Measurements from ENCODE around the gene GOLIM4.
"Not testable (repeated sequence)": the region's sequence is repeated elsewhere in the genome, so short reads cannot be mapped to it uniquely, and the experiment has no call there.

The GOLIM4 gene, protein sequence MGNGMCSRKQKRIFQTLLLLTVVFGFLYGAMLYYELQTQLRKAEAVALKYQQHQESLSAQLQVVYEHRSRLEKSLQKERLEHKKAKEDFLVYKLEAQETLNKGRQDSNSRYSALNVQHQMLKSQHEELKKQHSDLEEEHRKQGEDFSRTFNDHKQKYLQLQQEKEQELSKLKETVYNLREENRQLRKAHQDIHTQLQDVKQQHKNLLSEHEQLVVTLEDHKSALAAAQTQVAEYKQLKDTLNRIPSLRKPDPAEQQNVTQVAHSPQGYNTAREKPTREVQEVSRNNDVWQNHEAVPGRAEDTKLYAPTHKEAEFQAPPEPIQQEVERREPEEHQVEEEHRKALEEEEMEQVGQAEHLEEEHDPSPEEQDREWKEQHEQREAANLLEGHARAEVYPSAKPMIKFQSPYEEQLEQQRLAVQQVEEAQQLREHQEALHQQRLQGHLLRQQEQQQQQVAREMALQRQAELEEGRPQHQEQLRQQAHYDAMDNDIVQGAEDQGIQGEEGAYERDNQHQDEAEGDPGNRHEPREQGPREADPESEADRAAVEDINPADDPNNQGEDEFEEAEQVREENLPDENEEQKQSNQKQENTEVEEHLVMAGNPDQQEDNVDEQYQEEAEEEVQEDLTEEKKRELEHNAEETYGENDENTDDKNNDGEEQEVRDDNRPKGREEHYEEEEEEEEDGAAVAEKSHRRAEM
- 18.7 to 106 (median 69.7) reads per million in 18 experiments for total RNA-seq

DNA sequence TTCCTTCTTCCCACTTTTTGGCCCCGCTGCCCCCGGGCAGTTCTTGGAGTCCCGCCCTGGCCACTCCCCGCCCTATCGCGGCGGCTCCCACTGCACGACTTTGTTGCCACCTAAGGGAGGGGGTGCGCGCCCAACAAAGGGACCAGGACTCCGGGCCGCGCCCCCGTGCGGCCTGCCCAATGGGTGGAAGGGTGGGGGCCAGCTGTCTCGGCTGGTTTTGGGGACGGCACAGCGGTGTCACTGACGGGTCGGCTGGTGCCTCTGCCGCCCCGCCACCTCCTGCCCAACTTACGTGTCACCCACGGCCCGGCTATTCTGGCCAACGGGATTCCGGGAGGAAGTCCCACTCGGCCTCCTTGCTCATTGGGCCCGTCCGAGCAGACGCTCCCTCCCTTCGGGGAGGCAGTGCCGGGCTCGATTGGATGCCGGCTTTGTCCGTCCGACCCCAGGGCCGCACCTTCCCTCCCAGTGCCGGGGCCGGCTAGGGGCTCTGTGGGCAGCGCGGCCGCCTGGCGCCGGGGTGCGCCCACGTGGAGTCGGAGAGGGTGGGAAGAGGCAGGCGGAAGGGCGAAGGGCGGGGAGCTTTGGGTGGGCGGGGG, at the start of gene GOLIM4:
Gene GOLIM4, minus strand, starts transcription at position 314 of the 599 bp plus-strand sequence. CDS start 639 bp downstream, outside the sequence.
- peak; percentile 97 to 98 for DNase-seq

DNA sequence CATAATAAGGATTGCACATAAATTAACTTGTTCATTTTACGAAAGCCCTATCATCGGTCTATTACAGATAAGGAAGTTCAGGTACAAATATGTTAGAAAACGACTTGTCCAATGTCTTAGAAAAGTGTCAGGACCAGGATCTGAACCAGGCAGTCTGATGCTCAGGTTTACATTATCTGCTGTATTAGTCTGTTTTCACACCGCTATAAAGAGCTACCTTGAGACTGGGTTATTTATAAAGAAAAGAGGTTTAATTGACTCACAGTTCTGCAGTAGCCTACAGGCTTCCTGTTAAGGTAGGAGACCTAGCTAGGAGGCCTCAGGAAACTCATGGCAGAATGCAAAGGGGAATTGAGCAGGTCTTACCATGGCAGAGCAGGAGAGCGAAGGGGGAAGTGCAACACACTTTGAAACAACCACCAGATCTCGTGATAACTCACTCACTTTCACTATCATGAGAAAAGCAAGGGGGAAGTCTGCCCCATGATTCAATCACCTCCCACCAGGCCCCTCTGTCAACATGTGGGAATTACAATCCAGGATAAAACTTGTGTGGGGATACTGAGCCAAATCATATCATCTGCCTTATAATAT, 45.8 kb upstream of the GOLIM4 start:
- DNase-seq, result peak; percentile 45 to 59

DNA sequence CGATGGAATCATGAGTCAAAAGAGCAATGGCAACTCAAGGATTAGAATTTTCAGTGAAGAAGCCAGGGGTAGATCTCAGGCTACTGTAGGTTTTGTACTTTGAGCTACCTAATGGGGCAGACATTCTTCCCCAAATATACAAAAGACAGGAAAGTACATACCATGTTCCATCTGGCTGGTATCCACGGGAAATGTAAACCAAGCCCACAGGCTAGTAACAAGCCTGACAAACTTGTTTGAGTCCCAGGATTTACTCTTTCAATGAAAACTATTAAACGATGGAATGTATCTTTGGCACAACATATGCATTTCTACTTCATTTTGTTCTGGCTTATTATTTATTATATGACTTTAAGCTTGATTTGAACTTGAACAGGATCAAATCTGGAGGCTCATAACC, 44.2 kb upstream of the GOLIM4 start:
- DNase-seq, result no peak

DNA sequence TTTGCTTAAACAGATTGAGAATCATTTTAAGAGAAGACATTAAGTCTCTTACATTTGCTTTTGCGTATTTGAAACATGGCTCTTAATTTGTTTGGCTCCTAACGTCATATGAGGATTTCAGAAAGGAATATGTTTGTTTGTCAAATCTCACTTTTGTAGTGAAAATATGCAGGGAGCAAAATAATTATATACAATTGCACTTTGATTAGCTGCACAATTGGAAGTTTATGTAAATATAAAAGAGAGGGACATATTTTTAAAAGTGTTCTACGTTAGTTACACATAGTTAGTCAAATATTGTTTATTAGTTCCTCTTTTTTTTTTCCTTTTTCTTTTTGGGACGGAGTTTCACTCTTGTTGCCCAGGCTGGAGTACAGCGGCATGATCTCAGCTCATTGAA, 42.7 kb upstream of the GOLIM4 start:
- DNase-seq, result no peak

DNA sequence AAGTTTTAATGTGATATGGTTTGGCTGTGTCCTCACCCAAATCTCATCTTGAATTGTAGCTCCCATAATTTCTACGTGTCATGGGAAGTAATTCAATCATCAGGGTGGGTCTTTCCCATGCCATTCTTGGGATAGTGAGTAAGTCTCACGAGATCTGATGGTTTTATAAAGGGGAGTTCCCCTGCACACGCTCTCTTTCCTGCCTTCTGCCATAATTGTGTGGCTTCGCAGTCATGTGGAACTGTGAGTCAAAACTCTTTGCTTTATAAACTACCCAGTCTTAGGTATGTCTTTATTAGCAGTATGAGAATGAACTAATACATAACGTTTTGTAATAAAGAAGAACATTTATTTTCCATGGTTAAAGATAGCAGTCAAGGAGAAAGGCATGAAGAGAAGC, 39.2 kb upstream of the GOLIM4 start:
- peak in 1 of 2 donors; percentile 18 for DNase-seq

DNA sequence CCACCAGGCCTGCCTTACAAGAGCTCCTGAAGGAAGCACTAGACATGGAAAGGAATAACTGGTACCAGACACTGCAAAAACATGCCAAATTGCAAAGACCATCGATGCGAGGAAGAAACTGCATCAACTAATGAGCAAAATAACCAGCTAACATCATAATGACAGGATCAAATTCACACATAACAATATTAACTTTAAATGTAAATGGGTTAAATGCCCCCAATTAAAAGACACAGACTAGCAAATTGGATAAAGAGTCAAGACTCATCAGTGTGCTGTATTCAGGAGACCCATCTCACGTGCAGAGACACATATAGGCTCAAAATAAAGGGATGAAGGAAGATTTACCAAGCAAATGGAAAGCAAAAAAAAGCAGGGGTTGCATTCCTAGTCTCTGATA, 34.5 kb upstream of the GOLIM4 start:
- not testable (repeated sequence) for DNase-seq

DNA sequence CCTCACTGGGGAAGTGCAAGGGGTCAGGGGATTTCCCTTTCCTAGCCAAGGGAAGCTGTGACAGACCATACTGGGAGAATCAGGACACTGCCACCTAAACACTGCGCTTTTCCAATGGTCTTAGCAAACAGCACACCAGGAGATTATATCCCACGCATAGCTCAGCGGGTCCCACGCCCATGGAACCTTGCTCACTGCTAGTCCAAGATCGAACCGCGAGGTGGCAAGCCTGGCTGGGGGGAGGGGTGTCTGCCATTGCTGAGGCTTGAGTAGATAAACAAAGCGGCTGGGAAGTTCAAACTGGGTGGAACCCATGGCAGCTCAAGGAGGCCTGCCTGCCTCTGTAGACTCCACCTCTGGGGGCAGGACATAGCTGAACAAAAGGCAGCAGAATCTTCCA, 32.7 kb upstream of the GOLIM4 start:
- not testable (repeated sequence) for DNase-seq

DNA sequence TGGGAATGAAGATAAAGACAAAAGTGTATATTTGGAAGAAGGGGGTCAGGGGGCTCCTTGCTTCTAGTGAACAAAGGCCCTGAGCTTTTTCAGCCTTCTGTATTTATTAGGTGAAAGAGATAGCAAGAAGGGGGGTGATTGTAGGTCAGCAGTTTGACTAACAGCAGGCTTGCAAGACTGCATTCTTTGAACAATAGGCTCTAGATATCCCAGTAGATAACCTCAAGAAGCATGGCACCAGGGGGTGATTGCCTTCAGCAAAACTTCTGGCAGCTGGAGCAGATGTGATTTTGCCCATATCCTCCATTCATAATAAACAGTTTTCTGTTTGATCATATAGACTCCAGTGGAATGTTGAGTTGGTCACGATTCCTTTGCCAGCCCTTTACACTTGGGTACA, 31.7 kb upstream of the GOLIM4 start:
- no peak for DNase-seq

DNA sequence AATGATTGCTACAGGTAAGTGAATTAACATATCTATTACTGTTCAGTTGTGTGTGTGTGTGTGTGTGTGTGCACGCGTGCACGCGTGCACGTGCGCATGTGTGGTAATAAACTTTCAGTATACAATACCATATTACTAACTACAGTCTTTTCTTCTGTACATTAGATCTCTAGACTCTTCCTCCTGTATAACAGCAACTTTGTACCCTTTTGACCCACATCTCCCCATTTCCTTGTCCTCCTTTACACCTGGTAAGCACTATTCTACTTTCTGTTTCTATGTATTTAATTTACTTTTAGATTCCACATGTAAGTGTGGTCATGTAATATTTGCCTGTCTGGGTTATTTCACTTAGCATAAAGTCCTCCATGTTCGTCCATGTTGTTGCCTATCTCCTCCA, 29.1 kb upstream of the GOLIM4 start:
- DNase-seq, result no peak

DNA sequence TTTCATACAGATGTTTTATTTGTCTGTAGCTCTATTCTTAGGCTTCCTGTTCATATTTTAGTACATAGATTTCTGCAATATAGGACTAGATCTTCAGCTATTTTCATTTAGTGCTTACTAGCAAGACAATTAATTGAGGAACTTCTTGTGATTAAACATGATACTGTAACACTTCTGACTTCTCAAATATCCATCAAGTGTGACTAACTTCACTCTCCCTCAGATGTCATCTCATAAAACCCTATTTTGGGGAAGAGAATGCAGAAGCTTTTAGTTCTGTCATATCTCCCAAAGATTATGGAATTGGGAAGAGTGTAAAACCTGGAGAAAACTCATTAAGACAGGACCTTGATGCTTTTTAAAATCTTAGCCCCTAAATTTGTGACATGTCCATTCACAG, 28.6 kb upstream of the GOLIM4 start:
- DNase-seq, result peak; percentile 29 to 32

DNA sequence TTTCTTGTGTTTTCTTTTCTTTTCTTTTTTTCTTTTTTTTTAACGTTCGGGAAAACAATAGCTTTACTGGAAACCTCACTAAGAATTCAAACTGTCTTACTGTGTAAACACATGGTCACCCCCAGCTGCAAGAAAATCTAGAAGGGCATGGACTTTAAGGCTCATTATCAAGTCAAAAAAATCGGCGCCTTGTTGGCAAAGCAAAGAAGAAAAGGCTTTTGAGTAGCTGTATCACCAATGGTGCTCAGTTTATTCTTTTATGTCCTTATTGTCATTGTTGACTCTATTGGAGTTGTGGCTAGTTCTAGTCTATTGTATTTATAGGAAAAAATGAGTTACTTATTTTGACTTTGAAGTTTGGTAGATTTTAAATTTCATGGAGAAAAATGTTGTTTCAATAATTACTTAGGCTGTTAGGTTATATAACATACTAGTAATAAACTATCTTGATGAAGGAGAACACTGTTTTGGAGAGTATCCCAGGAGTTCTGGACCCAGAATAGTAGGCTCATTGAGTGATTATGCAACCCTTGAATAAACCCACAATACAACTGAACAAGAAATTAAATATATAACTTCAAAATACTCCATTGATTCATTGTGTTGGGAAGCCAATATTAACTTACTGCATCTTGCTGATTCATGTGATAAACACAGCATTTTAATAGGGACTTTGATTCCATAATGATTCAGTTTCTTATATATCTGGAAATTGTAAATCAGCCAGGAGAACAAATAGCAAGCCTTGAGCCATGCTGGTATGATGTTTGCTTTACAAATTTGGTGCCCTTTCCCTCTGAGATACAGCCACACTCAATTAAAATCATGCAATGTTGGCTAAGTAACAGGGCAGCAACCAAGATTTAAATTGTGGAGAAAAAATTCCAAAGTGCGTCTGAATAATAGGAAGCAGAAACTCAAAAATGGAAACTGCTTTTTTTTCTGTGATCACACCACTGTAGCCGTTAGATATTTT, 27.8 kb upstream of the GOLIM4 start:
- no peak for DNase-seq

DNA sequence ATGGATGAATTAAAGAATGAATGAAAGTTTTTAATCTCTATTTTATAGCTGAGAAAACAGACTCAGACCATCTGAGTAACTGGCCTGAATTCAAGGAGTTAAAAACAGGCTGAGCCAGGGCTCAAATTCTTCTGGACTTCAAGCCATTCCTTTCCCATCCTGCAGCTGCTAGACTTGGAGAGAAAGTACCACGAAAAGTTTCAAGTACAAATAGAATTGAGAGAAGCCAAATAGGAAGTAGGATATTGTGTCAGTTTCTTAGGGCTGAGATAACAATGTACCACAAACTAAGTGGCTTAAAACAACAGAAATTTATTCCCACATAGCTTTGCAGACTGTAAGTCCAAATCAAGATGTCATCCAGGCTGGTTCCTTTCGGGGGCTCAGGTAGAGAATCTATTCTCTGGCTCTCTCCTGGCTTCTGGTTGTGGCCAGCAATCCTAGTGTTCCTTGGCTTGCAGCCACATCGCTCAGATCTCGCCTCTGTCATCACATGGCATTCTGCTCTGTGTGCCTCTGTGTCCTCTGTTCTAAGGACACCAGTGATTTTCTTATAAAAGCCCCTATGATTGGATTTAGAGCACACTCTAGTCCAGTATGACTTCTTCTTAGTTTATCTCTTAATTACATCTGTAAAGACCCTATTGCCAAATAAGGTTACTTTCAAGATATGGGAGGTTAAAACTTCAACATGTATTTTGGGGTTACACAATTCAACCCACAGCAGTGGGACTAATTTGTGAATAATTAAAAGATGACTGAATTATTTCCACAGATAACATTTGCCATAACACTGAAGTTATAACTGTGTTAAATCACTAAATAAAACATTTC, 25.7 kb upstream of the GOLIM4 start:
- no peak for DNase-seq

DNA sequence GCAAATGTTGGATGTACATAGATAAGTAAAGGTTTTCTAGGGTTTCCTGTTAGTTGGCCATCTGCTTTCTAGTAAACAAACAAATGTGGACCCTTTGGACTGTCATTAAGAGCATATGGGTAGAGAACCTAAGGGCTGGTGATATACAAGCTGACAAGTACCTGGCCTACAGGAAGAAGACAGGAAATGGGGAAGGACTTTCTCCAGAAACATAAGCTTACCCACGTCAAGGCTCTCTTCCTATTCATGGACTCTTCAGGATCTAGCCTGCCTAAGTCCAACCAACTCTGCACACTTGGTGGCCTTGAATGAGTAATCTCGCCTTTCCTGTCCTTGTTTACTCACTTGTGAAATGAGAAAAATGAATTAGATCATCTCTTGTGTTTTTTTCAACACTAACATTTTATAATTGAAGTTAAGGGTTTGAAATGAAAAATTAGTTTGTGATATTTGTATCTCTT, 22.2 kb upstream of the GOLIM4 start:
- DNase-seq, result no peak

DNA sequence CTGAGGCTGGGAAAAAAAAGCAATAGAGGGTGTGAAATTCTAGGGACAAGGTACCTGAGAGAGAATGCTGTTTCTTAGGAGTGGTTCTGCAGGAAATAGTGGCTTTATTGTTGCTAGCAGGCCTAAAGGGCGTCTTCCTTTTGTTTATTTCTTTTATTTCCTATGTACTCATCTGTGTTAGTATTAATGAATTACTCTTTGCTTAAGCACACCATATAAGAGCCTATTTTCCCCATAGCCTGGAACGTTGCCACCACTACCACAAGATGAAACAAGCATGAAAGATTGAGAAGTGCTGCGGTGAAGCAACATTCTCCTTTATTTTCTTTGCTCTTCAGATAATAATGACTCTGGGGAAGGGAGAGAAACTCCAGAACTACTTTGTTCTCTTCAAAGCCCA, 21.3 kb upstream of the GOLIM4 start:
- no peak for DNase-seq

DNA sequence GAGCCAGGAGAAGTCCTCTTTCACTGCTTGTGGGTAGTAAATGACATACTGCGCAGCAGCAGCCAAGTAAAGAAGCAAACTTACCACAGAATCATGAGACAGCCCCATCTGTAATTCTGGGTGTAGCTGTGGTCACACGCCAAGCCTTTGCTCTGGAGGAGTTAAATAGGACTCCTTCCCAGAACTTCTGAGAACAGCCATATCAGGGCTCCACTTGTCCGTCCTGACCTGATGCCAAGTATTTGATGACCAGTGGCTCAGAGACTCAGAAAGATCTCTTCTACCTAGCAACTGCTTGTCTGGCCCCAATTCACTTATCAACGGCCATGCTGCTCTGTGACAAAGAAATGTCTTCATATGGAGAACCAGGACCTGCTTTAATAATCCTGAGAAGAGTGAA, 20.6 kb upstream of the GOLIM4 start:
- peak in 1 of 2 donors; percentile 26 for DNase-seq

DNA sequence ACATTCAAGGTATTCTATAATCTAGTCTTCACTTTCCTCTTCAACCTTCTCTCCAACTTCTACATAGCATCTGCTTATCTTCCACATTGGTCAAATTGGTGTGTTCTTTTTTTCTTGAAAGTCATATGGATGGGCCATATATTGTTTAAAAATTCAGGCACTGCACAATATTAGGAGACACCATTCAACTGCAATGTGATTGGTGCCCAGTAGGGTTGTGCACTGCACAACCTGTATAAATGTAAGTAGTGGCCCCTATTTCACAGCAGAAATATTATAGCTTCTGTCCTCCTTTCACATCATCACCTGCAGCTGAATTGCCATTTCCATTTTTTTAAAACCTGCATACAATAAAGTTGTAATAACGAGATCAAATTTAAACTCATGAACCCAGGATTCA, 18.1 kb upstream of the GOLIM4 start:
- no peak for DNase-seq

DNA sequence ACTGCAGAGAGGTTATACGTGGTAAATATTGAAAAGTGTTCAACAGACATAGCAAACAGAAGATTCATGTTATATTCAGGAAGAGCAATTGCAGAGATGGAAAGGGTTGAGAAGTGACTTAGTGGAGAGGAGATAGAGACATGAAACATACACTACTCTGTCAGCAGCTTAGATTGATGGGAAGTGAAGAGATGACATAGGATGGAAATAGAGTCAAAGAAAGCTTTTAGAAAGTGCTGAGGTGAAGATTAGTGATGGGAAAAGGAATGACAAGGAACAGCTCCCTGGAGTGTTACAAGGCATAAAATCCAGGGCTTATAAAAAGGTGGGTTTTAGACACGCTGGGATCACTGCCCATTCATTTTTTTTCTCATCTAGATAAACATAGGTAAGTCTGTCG, 17.2 kb upstream of the GOLIM4 start:
- DNase-seq, result no peak

DNA sequence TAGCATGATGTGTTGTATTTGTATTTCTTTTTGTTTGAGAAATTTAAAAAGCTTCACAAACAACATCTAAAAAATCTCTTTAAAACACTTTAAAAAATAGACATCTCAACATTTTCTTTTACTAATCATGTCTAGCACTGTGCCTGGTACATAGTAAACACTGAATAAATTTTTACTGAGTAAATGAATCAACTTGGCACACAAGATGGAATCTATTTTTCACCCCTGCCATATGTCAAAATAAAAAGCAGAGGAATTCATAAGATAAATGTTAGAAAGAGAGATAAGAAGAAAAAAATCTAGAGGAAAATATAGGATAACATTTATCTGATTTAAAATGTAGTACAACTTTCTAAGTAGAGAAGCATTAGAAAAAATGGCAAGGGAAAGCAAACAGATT, 8.6 kb upstream of the GOLIM4 start:
- no peak for DNase-seq

DNA sequence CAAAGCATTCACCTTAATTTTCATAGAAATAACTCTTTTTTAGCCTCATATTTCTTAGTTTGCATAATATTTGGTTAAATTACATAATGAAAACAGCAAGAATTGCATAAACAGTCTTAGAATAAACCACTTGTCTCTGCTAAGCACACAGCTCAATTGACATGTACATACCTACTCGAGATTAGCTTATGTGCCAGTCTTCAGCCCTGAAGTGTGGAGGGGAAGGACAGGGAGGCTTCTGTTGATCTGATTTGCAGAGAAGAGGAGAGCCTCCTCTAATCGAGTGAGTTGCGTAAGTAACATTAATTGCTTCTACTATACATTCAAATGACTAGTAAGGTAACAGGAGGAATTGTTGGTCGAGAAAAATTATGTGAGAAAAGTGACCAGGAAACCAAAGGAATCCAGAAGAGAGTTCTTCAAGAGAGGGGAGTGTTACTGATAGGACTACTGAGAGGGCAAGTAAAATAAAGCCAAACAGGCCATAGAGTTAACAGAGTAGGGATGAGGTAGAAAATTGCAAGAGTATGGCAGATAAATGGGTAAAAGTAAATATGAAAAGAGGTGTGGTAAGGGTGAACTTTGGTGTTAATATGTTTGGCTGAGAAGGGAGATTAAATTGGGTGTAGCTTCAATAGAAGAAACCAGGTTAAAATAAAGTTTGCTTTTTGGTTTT, 7.1 kb upstream of the GOLIM4 start:
- DNase-seq, result no peak

DNA sequence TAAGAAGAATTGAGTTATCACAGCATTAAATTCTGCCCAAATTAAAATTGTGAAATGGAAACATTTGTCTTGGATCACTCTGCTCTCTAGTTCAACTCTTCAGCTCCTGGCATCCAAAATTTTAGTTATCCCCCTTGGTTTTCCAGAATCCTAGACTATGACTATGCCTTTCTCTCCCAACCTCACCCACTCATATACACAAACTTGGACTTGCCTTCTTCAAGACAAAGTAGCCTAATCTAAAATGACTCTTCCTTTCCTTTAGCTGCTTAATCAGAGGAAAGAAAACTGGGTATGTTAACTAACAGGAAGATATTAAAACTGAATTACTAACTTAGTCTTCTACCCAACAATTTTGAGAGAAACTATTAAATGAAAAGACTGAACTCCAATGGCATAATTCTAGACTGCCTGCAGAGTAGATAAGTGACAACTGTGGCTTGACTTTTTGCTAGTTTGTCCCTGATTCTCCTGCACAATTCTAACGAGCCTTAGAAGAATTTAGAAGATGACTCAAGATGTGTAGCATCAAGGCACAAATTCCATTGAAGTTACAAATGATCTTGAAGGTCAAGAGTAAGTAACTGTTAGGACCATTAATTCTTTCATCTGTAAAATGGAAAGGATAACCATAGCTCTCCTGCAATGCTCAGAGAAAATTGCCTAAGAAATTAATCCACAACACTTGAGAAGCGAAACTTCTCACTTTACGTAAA, 5.2 kb upstream of the GOLIM4 start:
- DNase-seq, result no peak

Measured in inflammatory macrophage (primary cell).